Activated CD8-positive, alpha-beta memory T cell treated with anti-CD3 and anti-CD28 coated beads for 36 hours (primary cell): ENCODE results near the gene ADCK1. TPM values are rescaled to one million over a fixed set of nuclear protein-coding genes. Genes with fewer than 3 reads are reported as not detected.

Experiments
- CTCF ChIA-PET: fragments of 350-600 bp; sonication (Branson Sonifier 250); formaldehyde crosslinking; loops from one replicate; lab custom pipeline; 2021; ENCODE audit warnings: antibody characterized with exemption; lab: Charles Lee
- POLR2A ChIA-PET: fragments of 350-600 bp; sonication (Branson Sonifier 250); formaldehyde crosslinking; loops from one replicate; lab custom pipeline; 2021; ENCODE audit warnings: antibody characterized with exemption; lab: Charles Lee
- total RNA-seq, 2 experiments: library from RNA; stranded (reverse); gene quantifications; one replicate each; pipeline ENCODE4 v1.2.3, GENCODE V29; 2021

The ADCK1 gene
- total RNA-seq, 2 experiments from 2014 or later, result 5.5 to 6.2 TPM

DNA sequence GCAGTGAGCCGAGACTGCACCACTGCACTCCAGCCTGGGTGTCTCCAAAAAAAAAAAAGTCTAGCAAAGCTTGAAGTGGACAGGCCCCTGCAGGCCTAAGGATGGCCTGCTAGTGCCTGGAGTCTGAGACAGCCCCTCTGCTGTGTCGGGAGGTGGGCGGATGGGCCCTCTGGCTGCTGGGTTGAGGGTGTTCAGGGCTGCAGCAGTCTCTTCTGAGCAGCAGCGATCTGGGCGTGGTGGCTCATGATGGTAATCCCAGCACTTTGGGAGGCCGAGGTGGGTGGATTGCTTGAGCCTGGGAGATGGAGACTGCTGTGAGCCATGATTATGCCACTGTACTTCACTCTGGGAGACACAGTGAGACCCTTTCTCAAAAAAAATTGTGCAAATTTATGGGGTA is 57.0 kb downstream of the ADCK1 start:
- POLR2A ChIA-PET, result no interaction called here
- CTCF ChIA-PET, result no interaction called here

DNA sequence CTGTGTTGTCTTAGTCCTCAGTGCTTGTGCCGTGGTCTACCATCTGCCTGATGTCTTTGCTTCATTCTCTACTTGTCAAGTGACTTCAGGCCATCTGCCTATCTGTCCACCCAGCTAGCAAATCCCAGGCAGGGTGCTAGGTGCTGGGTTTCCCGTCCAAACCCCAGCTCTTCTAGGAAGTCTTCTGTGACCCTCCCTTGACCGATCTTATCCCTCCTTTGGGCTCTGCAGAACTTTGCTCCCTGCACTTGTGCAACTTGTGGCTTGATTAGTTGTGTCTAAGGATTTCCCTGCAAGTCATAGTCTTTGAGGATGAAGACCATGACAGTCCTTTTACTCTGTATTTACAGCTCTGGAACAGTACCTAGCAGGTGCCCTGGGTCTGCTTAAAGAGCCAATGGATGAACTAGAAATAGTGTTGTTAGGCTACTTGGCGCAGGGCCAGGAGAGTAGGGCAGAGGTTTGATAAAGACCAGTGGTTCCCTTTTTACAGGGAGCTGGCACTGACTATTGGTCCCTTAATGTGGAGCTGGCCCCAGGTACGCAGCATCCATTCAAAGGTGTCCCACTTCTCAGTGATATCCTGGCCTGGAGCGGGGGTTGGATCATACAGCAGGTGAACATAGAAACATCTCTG is 60.1 kb downstream of the ADCK1 start:
- ChIA-PET CTCF (interaction anchor here (0.8 to 1.1 kb wide), 2 partner anchors 12 to 706 kb away, joined by 3 to 4 read pairs; no protein-coding TSS in a partner anchor), POLR2A (no interaction called here)

DNA sequence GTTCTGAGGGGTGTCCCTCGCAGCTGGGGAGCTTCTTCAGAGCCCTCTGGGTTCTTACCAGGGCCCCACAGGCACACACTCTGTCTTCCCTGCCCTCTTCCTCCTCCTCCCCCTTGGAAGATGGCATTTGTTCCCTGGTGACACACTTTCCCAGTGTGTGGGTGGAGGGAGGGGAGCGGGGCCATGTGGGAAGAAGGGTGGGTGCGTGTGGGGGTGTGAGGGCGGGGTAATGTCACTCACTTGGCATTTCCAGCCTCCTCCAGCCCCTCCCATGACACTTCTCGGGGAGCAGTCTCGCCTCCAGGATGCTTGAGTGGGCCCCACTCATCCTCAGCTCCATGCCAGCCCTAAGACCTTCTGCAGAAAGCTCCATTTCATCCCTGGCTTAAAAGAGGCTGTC is 61.3 kb downstream of the ADCK1 start:
- CTCF ChIA-PET, result interaction anchor here (1.5 to 3.4 kb wide), 2 partner anchors 705 to 736 kb away, joined by 4 to 11 read pairs; no protein-coding TSS in a partner anchor
- POLR2A ChIA-PET, result no interaction called here

DNA sequence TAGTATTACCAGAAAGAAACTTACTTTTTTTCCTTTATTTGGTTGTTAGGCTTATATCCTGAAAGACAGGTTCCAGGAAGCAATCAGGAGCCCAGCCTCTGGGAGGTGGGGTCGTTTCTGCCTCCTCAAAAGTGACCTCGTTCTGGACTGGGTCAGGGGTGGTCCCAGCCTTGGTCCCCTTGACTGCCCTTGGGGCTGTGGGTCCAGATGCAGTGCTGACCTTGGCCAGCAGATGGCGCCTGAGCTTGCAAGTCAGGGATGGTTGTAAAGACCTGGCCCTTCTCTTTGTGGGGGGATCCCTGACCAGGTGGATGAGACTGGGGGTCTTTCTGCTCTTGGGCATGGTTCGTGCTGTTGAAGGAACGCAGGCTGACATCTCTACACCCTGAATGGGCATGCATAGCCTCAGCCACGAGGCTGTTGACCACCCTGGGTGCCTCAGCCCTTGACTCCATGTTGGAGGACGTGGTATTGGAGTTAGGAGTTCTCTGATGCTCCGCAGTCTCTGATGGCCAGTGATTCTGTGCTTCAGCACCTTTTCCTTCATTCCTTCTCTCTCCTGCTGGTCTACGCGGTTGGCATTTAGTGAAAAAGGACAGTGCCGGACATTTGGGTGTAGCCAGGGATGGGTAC is 62.4 kb downstream of the ADCK1 start:
- CTCF ChIA-PET, result interaction anchor here (0.8 to 3.4 kb wide), 4 partner anchors 8 to 735 kb away, joined by 3 to 11 read pairs (median 4); no protein-coding TSS in a partner anchor

DNA sequence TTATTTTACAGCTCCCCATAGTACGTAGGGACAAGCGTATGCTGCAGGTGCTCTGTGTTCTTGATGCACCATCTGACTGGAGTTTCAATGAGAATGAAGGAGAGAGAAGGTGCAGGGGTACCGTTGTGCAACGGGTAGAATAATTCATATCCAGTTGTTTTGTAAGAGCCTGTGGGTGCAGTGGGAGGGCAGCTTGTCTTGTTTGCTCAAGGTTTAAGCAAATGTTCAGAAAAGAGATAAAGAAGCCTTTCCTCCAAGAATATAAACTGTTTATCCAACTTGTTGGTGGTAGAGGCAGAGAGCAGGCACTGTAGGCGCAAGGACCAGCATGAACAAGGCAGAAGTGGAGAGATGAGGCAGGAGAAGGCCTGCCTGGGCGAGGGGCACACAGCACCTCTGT is 64.2 kb downstream of the ADCK1 start:
- CTCF ChIA-PET, result interaction anchor here (3.4 kb wide), 1 partner anchor 702 kb away, joined by 11 read pairs; no protein-coding TSS in a partner anchor
- POLR2A ChIA-PET, result no interaction called here

More for the DNA sequence above, 62.4 kb downstream of the ADCK1 start:
- POLR2A ChIA-PET, result no interaction called here

DNA sequence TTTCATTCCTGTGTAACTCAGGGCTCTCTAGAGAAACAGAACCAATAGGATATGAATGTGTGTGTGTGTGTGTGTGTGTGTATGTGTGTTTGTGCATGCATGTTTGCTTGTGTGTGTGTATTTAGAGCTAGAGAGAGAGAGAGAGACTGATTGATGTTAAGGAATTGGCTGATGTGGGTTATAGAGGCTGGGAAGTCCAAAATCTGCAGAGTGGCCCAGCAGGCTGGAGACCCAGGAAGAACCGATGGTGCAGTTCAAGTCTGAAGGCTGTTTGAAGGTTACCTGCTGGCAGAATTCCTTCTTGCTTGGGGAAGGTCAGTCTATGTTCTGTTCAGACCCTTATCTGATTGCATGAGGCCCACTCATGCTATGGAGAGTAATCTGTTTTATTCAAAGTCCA is 64.7 kb downstream of the ADCK1 start:
- POLR2A ChIA-PET, result no interaction called here
- CTCF ChIA-PET, result no interaction called here

DNA sequence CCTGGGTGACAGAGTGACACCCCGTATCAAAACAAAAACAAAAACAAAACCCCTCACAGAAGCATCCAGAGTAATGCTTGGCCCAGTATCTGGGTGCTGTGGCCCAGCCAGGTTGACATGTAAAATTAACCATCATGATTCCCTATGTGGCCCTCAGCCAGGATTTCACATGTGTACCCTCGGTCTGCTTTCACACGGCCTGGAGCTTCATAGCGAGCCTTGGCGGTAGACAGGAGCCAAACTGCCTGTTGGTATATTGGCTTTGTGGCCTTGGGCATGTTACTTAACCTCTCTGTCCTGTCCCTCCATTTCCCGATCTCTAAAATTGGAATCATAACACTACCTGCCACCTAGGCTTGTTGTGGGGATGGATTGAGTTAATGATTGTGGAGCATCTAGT is 65.5 kb downstream of the ADCK1 start:
- ChIA-PET POLR2A (no interaction called here), CTCF (no interaction called here)

DNA sequence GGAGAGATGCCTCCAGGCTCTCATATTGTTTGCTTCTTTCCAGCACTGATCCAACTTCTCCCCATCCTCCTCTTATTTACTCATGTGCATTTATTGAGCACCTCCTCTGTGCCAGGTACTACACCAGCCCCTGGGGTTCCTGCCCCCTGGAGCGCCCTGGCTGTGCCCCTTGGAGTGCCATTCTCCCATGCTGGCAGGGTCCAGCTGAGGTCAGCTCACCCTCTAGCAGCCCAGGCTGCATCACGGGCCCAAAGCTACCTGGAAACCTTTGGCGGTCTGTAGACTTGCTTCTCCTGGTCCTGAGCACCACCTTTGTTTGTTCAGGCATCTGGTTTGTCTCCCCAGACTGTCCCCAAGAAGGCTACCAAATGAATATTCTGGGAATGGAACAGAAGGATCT is 67.0 kb downstream of the ADCK1 start:
- ChIA-PET CTCF (no interaction called here), POLR2A (no interaction called here)

DNA sequence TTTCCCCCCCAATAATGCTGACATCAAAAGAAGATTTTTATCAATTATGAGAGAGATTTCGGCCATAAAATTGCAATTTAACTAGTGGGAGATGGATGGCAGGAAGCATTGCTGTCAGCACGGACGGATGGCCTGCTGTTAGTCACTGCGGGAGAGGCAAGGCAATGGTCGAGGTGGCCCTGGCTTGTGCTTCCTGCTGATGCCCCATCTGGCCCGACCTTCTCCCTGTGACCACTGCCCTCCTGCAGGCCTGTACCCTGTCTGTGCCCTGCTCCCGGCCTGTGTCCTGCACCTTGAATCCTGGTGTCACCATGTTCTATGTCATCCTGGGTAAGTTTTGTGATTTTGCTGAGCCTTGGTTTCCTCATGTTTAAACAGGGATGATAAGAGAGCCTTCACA is 67.6 kb downstream of the ADCK1 start:
- POLR2A ChIA-PET, result no interaction called here
- CTCF ChIA-PET, result no interaction called here

DNA sequence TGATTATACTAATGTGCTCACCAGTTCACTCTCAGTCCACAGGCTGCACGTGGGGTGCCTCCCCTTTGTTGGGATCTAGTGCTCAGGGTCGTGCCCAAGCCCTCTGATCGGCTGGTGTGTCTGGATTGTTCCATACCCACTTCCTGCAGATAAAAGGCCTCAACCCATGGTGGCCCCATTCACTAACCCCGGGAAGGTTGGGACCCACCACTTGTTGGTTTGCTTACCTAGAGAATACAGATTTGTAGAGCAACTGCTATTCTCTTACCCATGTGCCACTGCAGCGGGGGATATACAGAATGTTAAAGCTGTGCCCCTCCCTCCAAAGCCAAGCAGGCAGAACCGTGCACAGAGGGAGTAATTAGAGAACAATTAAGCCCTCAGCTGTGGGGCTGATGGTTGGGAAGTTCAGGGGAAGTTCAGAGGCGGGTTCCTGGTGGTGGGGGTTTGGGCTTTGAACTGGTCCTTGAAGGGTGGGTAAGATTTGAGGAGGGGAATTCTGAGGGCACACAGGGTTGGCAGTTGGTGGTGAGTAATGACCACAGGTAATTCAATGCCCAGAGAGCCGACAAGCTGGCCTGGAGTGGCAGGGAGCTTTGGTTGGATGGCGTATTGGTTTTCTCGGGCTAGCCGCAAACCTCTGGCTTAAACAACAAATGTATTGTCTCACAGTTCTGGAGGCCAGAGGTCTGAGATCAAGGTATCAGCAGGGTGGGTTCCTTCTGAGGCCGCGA is 68.8 kb downstream of the ADCK1 start:
- ChIA-PET POLR2A (no interaction called here), CTCF (no interaction called here)

DNA sequence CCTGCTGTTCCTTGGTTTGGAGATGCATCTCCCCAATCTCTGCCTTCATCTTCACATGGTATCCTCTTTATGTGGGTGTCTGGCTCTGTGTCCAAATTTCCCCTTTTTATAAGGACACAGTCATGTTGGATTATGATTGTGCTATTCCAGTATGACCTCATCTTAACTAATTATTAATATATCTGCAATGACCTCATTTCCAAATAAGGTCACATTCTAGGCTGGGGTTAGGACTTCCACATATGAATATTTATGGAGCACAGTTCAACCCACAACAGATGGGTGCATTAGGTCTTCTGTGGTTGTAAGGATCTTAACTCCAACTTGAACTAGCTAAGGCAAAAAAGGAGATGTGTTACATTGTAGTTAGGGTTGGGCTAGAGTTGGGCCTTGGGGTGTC is 69.4 kb downstream of the ADCK1 start:
- ChIA-PET POLR2A (no interaction called here), CTCF (no interaction called here)

DNA sequence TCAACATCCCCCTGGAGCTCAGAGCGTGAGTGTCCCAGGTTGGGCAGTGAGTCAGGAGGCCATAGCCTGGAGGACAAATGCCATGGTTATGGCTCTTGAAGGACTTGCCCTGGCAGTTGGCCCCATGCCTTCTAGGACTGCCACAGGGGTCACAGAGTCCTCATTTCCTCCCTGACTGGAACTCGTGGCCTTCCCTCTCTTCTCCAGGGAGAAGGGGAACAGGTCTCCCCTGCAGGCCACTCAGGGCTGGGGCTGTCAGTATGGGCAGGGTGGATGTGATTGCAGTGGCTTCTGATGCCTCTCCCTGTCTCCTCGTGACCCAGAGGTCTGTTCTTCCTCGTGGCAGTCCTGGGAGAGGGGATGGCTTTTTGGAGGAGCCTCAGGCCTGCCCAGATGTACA is 70.7 kb downstream of the ADCK1 start:
- ChIA-PET POLR2A (no interaction called here), CTCF (interaction anchor here (1.1 kb wide), 1 partner anchor 8 kb away, joined by 3 read pairs; no protein-coding TSS in a partner anchor)

DNA sequence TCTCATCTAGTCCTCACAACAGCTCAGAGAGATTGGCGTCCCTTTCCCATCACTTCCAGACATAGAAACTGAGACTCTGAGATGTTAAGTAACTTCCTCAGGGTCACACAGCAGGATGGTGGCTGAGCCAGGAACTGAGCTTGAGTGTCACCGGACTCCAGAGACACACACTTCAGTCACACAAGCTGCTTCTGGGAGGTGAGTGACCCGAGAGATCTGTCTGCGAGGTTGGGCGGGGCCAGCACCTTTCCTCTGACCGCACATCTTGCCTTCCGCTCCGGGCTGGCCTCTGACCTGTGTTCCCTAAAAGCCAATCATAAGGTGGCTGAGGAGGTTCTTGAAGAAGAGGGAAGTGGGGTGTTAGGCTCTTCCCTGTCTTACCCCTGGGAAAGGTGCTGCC is 72.2 kb downstream of the ADCK1 start:
- ChIA-PET POLR2A (no interaction called here), CTCF (interaction anchor here (1.3 kb wide), 1 partner anchor 12 kb away, joined by 3 read pairs; no protein-coding TSS in a partner anchor)

DNA sequence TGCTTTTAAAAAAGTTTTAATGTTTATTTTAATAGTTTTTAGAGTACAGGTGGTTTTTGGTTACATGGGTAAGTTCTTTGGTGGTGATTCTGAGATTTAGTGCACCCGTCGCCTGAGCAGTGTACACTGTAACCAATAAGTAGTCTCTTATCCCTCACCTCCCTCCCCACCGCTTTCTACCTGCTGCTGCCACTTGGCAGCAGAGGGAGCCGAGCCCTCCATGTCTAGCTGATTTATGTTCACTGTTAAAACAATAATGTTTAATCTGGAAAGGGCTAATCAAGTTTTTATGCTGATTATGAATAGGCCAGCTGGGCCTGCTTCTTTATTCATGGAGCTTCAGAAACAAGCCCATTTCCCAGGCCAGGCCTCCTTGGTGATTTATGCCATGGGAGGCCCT is 73.1 kb downstream of the ADCK1 start:
- ChIA-PET CTCF (no interaction called here), POLR2A (no interaction called here)

DNA sequence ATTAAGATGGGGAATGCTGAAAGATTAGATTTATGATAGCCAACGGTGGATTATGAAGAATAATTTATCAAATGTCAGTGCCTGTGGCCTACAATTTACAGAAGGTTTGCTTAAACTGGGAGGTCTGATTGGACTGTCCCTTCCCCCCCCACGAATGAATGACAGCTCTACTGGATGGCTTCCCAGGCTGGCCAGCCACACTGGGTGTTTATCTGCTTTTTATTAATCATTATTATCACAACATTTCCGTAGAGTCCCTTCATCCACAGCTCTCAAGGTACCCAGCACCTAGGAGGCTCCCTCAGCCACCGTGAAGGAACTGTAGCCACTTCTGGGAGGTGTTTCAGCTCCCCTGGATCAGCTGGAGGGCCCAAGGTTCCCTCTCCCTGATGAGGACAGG is 78.9 kb downstream of the ADCK1 start:
- POLR2A ChIA-PET, result no interaction called here
- CTCF ChIA-PET, result no interaction called here

DNA sequence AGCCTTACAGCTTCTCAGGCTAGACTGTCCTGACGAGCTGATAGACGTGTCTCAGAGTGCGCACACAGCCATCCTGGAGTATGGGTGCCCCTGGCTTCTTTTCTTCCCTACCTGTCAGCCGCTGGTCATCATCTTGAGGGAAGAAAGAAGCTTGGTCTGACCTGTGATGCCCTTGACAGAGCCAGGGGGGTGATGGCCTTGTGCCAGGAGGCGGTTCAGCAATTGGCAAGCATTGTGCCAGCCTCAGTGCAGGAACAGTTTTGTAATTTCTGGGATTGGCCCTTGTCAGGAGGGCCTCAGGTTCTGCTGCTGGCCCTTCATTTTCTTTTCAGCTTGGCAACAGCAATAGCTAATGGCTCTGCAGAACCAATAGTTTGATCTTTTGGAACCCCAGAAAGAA is 80.1 kb downstream of the ADCK1 start:
- ChIA-PET CTCF (no interaction called here), POLR2A (no interaction called here)

DNA sequence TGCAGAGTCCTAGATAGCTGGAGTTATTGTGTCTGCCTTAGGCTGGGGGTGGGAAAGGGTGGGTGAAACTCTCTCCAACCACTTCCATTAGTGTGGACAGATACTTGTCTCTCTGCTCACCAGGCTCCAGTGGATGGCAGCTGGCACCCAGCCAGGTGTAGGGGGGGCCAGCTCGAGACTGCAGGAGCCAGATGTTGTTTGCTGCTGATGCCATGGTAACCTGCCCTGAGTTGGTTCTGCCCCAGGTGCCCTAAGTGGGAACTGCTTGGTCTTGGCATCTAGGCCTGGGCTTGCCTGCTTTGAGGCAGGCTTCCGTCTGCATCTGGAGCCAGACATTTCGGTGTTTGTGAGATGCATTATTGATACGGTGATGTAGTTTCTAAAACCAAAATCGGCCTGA is 82.2 kb downstream of the ADCK1 start:
- ChIA-PET POLR2A (no interaction called here), CTCF (no interaction called here)

DNA sequence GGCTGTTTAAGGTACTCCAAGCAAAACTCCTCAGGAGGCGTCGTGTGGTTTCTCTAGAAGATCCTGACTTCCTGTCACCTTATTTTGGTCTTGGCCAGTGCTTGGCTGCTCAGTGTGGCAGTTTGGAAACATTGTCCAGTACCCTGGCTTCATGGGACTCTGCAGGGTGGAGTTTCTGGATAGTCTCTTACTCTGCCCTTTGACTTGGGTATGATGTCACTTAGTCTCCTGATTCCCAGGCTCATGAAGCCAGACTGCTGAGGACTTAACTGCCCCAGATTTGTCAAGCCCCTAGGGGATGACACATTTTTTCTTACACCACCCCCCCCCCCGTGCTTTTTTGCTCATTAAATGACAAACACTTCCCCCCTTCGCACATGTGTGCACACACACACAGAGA is 82.7 kb downstream of the ADCK1 start:
- CTCF ChIA-PET, result no interaction called here
- POLR2A ChIA-PET, result no interaction called here

DNA sequence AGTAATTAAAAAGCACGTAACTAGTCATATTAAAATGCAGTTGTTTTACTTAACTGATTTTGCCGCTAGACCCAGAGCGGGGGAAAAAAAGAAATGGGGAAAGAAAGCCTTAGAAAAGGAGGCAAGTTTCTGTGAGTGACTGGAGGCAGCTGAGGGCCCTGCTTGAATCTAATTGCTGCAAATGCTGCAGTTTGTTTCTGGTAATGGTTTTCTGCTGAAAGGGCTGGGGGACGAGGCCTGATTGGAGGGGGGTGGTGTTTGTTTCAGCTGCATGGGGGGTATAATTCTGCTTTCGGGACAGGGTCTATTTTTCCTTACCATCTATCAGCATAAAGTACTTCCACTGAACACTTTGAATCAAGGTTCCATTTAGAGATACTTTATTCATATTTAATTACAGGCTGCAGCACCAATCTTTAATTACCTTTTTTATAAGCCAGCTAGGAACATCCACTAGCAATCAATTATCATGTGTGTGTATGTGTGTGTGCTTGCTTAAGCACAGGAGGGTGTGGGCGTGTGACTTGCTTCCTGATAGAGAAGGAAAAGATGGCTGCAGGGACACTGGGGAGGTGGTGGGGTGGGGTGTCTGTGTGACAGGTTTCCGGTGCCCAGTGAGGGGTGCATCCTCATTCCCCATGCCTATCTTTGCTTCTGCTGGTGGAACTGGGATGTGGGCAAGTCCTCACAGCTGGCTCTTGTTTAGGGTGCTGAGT is 83.4 kb downstream of the ADCK1 start:
- POLR2A ChIA-PET, result no interaction called here
- CTCF ChIA-PET, result no interaction called here

DNA sequence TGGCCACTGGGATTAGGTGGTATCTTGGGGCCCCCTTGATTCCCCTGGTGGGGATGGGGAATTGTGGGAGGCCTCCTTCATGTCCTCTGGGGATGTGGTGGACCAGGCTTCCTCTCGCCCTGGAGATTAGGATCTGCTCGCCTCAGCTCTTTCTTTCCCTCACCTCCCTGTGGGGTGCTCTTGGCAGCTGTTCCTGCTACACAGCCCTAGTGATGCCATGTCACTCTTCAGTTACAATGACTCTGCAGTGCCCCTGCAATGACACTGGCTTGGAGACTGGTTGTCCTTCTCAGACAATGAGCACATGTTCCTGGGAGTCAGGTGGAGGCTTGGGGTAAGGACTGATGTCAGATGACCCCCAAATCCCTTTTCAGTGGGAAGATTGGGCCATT is 83.9 kb downstream of the ADCK1 start:
- CTCF ChIA-PET, result no interaction called here
- POLR2A ChIA-PET, result no interaction called here
